ENCODE results near the gene SUN1.

DNA sequence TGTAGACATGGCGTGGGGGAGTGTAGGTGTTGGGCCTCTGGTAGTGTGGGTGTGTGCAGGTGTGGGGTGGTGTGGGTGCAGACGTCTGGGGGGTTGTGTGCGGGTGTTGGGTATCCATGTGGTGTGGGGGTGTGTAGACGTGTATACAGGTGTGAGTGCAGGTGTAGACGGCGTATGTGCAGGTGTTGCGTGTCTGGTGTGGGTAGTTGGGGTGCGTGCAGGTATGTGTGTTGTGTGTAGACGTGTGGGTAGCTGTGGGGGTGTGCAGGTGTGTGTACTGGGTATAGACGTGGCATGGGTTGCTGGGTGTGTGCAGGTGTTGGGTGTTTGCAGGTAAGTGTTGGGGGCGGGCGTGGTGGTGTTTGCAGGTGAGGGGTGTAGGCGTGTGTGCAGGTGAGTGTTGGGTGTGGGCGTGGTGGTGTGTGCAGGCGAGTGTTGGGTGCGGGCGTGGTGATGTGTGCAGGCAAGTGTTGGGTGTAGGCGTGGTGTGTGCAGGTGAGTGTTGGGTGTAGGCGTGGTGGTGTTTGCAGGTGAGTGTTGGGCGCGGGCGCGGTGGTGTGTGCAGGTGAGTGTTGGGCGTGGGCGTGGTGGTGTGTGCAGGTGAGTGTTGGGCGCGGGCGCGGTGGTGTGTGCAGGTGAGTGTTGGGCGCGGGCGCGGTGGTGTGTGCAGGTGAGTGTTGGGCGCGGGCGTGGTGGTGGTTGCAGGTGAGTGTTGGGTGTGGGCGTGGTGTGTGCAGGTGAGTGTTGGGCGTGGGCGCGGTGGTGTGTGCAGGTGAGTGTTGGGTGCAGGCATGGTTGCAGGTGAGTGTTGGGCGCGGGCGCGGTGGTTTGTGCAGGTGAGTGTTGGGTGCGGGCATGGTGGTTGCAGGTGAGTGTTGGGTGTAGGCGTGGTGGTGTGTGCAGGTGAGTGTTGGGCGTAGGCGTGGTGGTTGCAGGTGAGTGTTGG is 60.6 kb downstream of the SUN1 start:
- TF ChIP-seq, protein P1, sequence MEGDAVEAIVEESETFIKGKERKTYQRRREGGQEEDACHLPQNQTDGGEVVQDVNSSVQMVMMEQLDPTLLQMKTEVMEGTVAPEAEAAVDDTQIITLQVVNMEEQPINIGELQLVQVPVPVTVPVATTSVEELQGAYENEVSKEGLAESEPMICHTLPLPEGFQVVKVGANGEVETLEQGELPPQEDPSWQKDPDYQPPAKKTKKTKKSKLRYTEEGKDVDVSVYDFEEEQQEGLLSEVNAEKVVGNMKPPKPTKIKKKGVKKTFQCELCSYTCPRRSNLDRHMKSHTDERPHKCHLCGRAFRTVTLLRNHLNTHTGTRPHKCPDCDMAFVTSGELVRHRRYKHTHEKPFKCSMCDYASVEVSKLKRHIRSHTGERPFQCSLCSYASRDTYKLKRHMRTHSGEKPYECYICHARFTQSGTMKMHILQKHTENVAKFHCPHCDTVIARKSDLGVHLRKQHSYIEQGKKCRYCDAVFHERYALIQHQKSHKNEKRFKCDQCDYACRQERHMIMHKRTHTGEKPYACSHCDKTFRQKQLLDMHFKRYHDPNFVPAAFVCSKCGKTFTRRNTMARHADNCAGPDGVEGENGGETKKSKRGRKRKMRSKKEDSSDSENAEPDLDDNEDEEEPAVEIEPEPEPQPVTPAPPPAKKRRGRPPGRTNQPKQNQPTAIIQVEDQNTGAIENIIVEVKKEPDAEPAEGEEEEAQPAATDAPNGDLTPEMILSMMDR (IDR thresholded peaks at IDR 0.05): no peak
- no peak for TF ChIP-seq POLR2A (IDR thresholded peaks at IDR 0.05)
